DOHH2 (cell line): ENCODE measurements around the gene EPHA8.

Experiments used
- H3F3A ChIP-seq: fragments of 200-600 bp; sonication (generic), shearing (Covaris generic); 2 replicates; pipeline ENCODE4 v1.6.0; 2016; ENCODE audit warnings: antibody characterized with exemption, mild to moderate bottlenecking; ENCODE audit not compliant: control insufficient read depth, insufficient read depth
- H3K27ac ChIP-seq: fragments of 200-600 bp; sonication (generic); 2 replicates; pipeline ENCODE4 v1.5.1; 2014; ENCODE audit warnings: low read depth, mild to moderate bottlenecking, low read length, moderate library complexity
- H3K27me3 ChIP-seq: fragments of 200-600 bp; sonication (generic); 2 replicates; pipeline ENCODE4 v1.6.1; 2014; ENCODE audit warnings: mild to moderate bottlenecking, low read length, mixed read lengths; ENCODE audit not compliant: control insufficient read depth
- H3K36me3 ChIP-seq: fragments of 200-600 bp; sonication (generic); 2 replicates; pipeline ENCODE4 v1.6.1; 2014; ENCODE audit warnings: mild to moderate bottlenecking, low read length, moderate library complexity, mixed read lengths; ENCODE audit not compliant: control insufficient read depth
- H3K4me1 ChIP-seq: fragments of 200-600 bp; sonication (generic); 2 replicates; pipeline ENCODE4 v1.6.1; 2014; ENCODE audit warnings: mild to moderate bottlenecking, low read length, mixed read lengths; ENCODE audit not compliant: control insufficient read depth
- H3K4me2 ChIP-seq: fragments of 200-600 bp; sonication (generic); 2 replicates; pipeline ENCODE4 v1.6.0; 2014; ENCODE audit warnings: mild to moderate bottlenecking, low read length, moderate library complexity
- H3K4me3 ChIP-seq: fragments of 200-600 bp; sonication (generic); 2 replicates; pipeline ENCODE4 v1.5.1; 2014; ENCODE audit warnings: mild to moderate bottlenecking, low read length, mixed read lengths
- H3K79me2 ChIP-seq: fragments of 200-600 bp; sonication (generic); 2 replicates; pipeline ENCODE4 v1.6.1; 2014; ENCODE audit warnings: mild to moderate bottlenecking, low read length, mixed read lengths; ENCODE audit not compliant: control insufficient read depth
- H3K9me2 ChIP-seq: fragments of 200-600 bp; sonication (generic); replicated peaks from 2 replicates; pipeline ENCODE4 v1.6.1; 2014; ENCODE audit warnings: mild to moderate bottlenecking, low read length, mixed read lengths; ENCODE audit not compliant: control insufficient read depth
- H3K9me3 ChIP-seq: fragments of 200-600 bp; sonication (generic); 2 replicates; pipeline ENCODE4 v1.6.1; 2014; ENCODE audit warnings: antibody characterized with exemption, low read length, mixed read lengths; ENCODE audit not compliant: control insufficient read depth, insufficient read depth
- H4K20me1 ChIP-seq: fragments of 200-600 bp; sonication (generic); 2 replicates; pipeline ENCODE4 v1.6.0; 2014; ENCODE audit warnings: low read depth, mild to moderate bottlenecking, antibody characterized with exemption, low read length, moderate library complexity; ENCODE audit not compliant: control insufficient read depth, insufficient read depth
- EZH2phosphoT487 ChIP-seq: fragments of 200-600 bp; sonication (generic); IDR thresholded peaks from 2 replicates; pipeline ENCODE4 v1.6.1; 2017; ENCODE audit warnings: borderline replicate concordance, mild to moderate bottlenecking, antibody characterized with exemption, low read length, moderate library complexity, mixed read lengths
- TF ChIP-seq, protein P1 (sequence below): fragments of 200-600 bp; sonication (generic); IDR thresholded peaks from one replicate; pipeline ENCODE4 v1.5.1; 2014; ENCODE audit warnings: antibody characterized with exemption, mild to moderate bottlenecking, low read depth, low read length; ENCODE audit not compliant: poor library complexity, severe bottlenecking

EPHA8 gene

DNA sequence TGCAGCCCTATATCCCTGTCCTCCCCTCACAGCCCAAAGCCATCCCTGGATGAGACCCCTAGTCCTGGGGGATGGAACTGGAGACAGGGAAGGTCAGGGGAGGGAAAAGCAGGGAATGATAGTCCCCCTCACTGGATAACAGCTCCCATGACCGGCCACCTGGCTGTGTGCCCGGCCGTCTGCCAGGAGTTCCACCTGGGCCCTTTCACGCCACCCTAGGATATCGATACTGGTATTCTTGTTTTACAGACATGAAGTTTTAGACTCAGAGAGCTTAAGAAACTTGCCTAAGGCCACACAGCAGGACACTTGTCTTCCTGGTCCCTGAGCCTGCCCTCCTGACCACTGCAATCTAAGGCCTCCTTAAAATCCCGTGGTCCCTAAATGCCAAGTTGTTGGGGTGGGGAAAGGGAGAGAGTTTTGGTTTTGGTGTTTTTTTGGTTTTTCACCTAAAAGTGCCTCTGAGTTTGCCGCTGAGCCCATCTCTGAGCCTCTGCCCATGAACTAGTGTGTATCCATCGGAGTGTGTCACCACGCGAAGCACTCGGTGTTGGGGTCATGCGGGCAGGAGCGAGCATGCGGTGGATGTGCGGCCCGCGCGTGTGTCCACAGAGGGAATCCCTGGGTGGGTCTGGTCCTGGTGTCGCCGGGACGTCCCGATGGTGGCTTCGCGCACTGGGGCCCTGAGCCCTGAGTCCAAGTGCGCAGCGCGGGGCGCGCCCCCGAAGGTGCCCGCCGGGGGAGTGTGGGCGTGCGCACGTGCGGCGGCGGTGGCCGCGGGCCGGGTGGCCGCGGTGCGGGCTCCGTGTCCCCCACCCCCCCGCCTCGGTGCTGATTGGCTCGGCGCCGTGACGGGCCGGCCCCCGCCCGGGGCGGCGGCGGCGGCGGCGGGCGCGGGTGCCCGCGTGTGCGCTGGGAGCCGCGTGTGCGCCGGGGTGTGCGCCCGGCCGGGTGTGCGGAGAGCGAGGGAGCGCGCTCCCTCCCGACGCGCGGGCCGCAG lies at the start of gene EPHA8:
Gene EPHA8, plus strand, starts transcription at position 906 of the 1,000 bp plus-strand sequence. CDS start 147 bp downstream, outside the sequence.
- Histone ChIP-seq H3K27me3 (no peaks in the 10 kb centered on the region), H4K20me1 (no peaks in the 10 kb centered on the region), H3K9me3 (no peaks in the 10 kb centered on the region), H3K36me3 (no peaks in the 10 kb centered on the region), H3K79me2 (no peaks in the 10 kb centered on the region), H3F3A (no peaks in the 10 kb centered on the region), H3K9me2 (no peaks in the 10 kb centered on the region), H3K27ac (no peak within 1 kb of the TSS), H3K4me3 (no peak within 1 kb of the TSS), H3K4me2 (no peak within 1 kb of the TSS), H3K4me1 (no peaks in the 10 kb centered on the region)
- TF ChIP-seq, protein P1, sequence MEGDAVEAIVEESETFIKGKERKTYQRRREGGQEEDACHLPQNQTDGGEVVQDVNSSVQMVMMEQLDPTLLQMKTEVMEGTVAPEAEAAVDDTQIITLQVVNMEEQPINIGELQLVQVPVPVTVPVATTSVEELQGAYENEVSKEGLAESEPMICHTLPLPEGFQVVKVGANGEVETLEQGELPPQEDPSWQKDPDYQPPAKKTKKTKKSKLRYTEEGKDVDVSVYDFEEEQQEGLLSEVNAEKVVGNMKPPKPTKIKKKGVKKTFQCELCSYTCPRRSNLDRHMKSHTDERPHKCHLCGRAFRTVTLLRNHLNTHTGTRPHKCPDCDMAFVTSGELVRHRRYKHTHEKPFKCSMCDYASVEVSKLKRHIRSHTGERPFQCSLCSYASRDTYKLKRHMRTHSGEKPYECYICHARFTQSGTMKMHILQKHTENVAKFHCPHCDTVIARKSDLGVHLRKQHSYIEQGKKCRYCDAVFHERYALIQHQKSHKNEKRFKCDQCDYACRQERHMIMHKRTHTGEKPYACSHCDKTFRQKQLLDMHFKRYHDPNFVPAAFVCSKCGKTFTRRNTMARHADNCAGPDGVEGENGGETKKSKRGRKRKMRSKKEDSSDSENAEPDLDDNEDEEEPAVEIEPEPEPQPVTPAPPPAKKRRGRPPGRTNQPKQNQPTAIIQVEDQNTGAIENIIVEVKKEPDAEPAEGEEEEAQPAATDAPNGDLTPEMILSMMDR, result no peak
- TF ChIP-seq EZH2phosphoT487, result no peak

DNA sequence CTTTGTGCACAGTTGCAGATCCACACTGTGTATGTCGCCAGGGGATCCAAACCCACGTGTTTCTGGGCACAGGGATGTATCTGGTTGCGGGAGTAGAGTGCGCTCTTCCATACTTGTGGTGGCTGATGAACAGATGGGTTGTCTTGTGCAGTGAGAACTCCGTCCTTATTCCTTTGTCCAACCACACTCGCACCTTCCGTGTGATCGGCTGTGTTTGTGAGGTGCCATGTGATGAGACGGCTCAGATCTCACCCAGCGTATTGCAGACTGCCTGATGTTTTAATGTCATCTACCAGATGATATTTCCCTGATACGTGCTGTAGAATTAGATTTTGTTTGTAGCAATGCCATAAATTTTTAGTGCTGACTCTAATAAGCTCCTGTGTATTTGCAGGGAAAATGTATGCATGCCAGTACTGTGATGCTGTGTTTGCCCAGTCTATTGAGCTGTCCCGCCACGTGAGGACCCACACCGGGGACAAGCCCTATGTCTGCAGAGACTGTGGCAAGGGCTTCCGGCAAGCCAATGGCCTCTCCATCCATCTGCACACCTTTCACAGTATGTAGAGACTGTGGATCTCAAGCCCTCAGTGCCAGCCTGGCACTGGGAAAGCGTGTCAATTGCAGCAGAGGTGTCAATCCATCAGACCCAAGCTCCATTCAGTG lies 46.2 kb upstream of the EPHA8 start:
- no peaks in the 10 kb centered on the region for H3K9me3 ChIP-seq
- H3K4me2 ChIP-seq, result no peak overlapping the region
- H3K27ac ChIP-seq, result no peak overlapping the region
- no peaks in the 10 kb centered on the region for H3K4me1 ChIP-seq
- TF ChIP-seq EZH2phosphoT487, result no peak
- no peaks in the 10 kb centered on the region for H3F3A ChIP-seq
- H3K27me3 ChIP-seq, result no peaks in the 10 kb centered on the region
- no peak overlapping the region for H3K4me3 ChIP-seq
- H3K9me2 ChIP-seq, result no peaks in the 10 kb centered on the region
- no peaks in the 10 kb centered on the region for H3K79me2 ChIP-seq
- H4K20me1 ChIP-seq, result no peaks in the 10 kb centered on the region
- H3K36me3 ChIP-seq, result peaks cover 64% of the 10 kb centered on the region

DNA sequence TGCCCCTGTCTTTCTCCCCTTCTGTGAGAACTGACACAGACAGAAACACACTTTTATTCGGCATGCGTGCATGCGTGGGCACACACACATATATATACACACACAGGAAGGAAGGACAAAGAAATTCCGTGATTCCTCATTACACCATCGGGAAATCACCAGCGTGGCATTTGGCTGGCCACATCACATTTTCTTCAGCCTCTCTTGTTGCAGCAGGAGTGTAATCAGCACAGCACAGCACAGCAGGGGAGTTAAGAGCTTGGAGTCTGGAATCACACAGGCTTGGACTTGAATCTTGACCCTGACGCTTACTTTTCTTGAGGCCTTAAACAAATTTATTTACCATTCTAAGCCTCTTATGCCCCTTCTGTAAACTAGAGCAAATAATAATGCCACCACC lies 45.3 kb upstream of the EPHA8 start:
- Histone ChIP-seq H3K79me2 (no peaks in the 10 kb centered on the region), H3K27ac (no peak overlapping the region), H3K4me1 (no peaks in the 10 kb centered on the region), H3K4me2 (no peak overlapping the region), H3K36me3 (peaks cover 63% of the 10 kb centered on the region), H3K4me3 (no peak overlapping the region), H3K27me3 (no peaks in the 10 kb centered on the region), H3F3A (no peaks in the 10 kb centered on the region), H4K20me1 (no peaks in the 10 kb centered on the region), H3K9me3 (no peaks in the 10 kb centered on the region), H3K9me2 (no peaks in the 10 kb centered on the region)
- TF ChIP-seq EZH2phosphoT487, result no peak
- TF ChIP-seq, protein P1, result no peak

DNA sequence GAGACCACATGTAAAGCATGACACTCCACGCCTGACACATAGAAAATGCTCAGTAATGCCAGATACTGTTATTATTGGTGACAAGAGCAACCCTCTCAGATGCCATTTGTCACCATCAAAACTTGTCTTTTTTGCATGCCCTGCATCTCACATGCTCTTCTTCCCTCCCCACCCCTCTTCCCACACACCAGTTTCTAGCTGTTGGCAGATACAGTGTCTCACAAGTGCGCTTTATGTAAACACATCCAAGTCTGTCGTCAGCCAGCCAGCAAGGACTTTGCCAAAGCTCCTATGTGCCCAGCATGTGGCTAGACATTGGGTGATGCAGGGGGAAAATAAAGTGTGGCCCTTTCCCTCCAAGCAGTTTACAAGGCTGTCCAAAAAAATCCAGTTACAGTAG lies 44.9 kb upstream of the EPHA8 start:
- Histone ChIP-seq H3F3A (no peaks in the 10 kb centered on the region), H3K4me2 (no peak overlapping the region), H3K9me3 (no peaks in the 10 kb centered on the region), H3K79me2 (no peaks in the 10 kb centered on the region), H3K4me1 (no peaks in the 10 kb centered on the region), H3K27me3 (no peaks in the 10 kb centered on the region), H3K9me2 (no peaks in the 10 kb centered on the region), H3K27ac (no peak overlapping the region), H4K20me1 (no peaks in the 10 kb centered on the region), H3K4me3 (no peak overlapping the region), H3K36me3 (peaks cover 62% of the 10 kb centered on the region)
- TF ChIP-seq, protein P1, result no peak
- no peak for TF ChIP-seq EZH2phosphoT487
